ENCODE measurements around the gene PAK5.

The PAK5 gene

GRCh38 chr20:9557411-9557810 lies 281.5 kb downstream of the PAK5 start:
- no peak overlapping the region for H3K4me3 ChIP-seq (ENCODE audit: low read depth, low read length)
- TF ChIP-seq CTCF (IDR thresholded peaks at IDR 0.05; ENCODE audit: low read depth, low read length, missing control alignments) = no peak
- DNase-seq (ENCODE audit: low read depth) = no peak
- in situ Hi-C loops (cut with HindIII; ENCODE audit: low sequenced_read_pairs) = no loop called here

GRCh38 chr20:9555781-9556180 lies 283.1 kb downstream of the PAK5 start:
- in situ Hi-C loops (cut with HindIII; ENCODE audit: low sequenced_read_pairs) = no loop called here
- H3K4me3 ChIP-seq (ENCODE audit: low read depth, low read length) = no peak overlapping the region
- TF ChIP-seq CTCF (IDR thresholded peaks at IDR 0.05; ENCODE audit: low read depth, low read length, missing control alignments) = no peak
- no peak for DNase-seq (ENCODE audit: low read depth)

GRCh38 chr20:9551808-9552550 lies 286.9 kb downstream of the PAK5 start:
- H3K4me3 ChIP-seq (ENCODE audit: low read depth, low read length) = no peak overlapping the region
- TF ChIP-seq CTCF (IDR thresholded peaks at IDR 0.05; ENCODE audit: low read depth, low read length, missing control alignments) = no peak
- in situ Hi-C loops (cut with HindIII; ENCODE audit: low sequenced_read_pairs) = no loop called here
- no peak for DNase-seq (ENCODE audit: low read depth)

- TF ChIP-seq CTCF (IDR thresholded peaks at IDR 0.05; ENCODE audit: low read depth, low read length, missing control alignments) = no peak
- in situ Hi-C loops (cut with HindIII; ENCODE audit: low sequenced_read_pairs) = no loop called here
- no peak for DNase-seq (ENCODE audit: low read depth)
- H3K4me3 ChIP-seq (ENCODE audit: low read depth, low read length) = no peak overlapping the region
Measured at GRCh38 chr20:9550871-9551270, 288.0 kb downstream of the PAK5 start.

- no peak for DNase-seq (ENCODE audit: low read depth)
- no peak for TF ChIP-seq CTCF (IDR thresholded peaks at IDR 0.05; ENCODE audit: low read depth, low read length, missing control alignments)
- in situ Hi-C loops (cut with HindIII; ENCODE audit: low sequenced_read_pairs) = no loop called here
- H3K4me3 ChIP-seq (ENCODE audit: low read depth, low read length) = no peak overlapping the region
Measured at GRCh38 chr20:9550283-9550682, 288.6 kb downstream of the PAK5 start.

- no peak overlapping the region for H3K4me3 ChIP-seq (ENCODE audit: low read depth, low read length)
- TF ChIP-seq CTCF (IDR thresholded peaks at IDR 0.05; ENCODE audit: low read depth, low read length, missing control alignments) = no peak
- DNase-seq (ENCODE audit: low read depth) = no peak
- in situ Hi-C loops (cut with HindIII; ENCODE audit: low sequenced_read_pairs) = no loop called here
Measured at GRCh38 chr20:9543214-9543613, 295.7 kb downstream of the PAK5 start.
